ENCODE measurements around the gene UBR3. TPM values are rescaled to one million over a fixed set of nuclear protein-coding genes. Genes with fewer than 3 reads are reported as not detected.

UBR3 gene
- total RNA-seq, 1 donor from 2014 or later = 47.7 TPM

DNA sequence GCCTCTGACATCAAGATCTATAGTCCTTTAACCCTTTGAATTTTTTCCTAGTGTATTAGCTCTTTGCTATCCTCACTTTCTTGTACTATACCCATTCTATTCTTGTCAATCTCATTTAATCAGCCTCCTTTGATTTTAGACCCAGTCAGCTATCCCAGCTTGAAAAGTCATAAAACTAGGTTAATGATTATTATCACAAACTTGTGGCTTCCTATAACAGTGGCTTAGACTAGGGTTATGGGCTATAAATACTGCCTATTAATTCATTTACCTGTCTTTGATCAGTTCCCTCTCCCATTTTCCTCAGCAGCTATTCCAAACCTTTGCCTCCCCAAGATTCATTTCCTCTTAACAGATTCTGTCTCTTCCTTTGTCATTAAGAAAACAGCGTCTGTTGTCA lies 174.8 kb downstream of the UBR3 start:
- DNase-seq (ENCODE audit: low spot score in 2 of 2, unreplicated experiment in 2 of 2) = no peak
- Mint-ChIP-seq H3K27ac (no peak overlapping the region), H3K4me1 (peaks cover 2% of the 10 kb centered on the region), H3K9me3 (peaks cover 7% of the 10 kb centered on the region), H3K36me3 (peaks cover 36% of the 10 kb centered on the region), H3K27me3 (ENCODE audit: low read depth) (no peaks in the 10 kb centered on the region), H3K4me3 (no peak overlapping the region)
- TF ChIP-seq, protein P1, sequence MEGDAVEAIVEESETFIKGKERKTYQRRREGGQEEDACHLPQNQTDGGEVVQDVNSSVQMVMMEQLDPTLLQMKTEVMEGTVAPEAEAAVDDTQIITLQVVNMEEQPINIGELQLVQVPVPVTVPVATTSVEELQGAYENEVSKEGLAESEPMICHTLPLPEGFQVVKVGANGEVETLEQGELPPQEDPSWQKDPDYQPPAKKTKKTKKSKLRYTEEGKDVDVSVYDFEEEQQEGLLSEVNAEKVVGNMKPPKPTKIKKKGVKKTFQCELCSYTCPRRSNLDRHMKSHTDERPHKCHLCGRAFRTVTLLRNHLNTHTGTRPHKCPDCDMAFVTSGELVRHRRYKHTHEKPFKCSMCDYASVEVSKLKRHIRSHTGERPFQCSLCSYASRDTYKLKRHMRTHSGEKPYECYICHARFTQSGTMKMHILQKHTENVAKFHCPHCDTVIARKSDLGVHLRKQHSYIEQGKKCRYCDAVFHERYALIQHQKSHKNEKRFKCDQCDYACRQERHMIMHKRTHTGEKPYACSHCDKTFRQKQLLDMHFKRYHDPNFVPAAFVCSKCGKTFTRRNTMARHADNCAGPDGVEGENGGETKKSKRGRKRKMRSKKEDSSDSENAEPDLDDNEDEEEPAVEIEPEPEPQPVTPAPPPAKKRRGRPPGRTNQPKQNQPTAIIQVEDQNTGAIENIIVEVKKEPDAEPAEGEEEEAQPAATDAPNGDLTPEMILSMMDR (IDR thresholded peaks at IDR 0.05; ENCODE audit: unreplicated experiment) = no peak

- peaks cover 2% of the 10 kb centered on the region for H3K4me1 Mint-ChIP-seq
- no peak overlapping the region for H3K4me3 Mint-ChIP-seq
- H3K27me3 Mint-ChIP-seq (ENCODE audit: low read depth) = no peaks in the 10 kb centered on the region
- no peak for DNase-seq (ENCODE audit: low spot score in 2 of 2, unreplicated experiment in 2 of 2)
- TF ChIP-seq, protein P1 (IDR thresholded peaks at IDR 0.05; ENCODE audit: unreplicated experiment) = no peak
- H3K36me3 Mint-ChIP-seq = peaks cover 23% of the 10 kb centered on the region
- H3K9me3 Mint-ChIP-seq = peaks cover 4% of the 10 kb centered on the region
- H3K27ac Mint-ChIP-seq = no peak overlapping the region
These were observed 178.4 kb downstream of the UBR3 start for GRCh38 chr2:170005702-170006101.

DNA sequence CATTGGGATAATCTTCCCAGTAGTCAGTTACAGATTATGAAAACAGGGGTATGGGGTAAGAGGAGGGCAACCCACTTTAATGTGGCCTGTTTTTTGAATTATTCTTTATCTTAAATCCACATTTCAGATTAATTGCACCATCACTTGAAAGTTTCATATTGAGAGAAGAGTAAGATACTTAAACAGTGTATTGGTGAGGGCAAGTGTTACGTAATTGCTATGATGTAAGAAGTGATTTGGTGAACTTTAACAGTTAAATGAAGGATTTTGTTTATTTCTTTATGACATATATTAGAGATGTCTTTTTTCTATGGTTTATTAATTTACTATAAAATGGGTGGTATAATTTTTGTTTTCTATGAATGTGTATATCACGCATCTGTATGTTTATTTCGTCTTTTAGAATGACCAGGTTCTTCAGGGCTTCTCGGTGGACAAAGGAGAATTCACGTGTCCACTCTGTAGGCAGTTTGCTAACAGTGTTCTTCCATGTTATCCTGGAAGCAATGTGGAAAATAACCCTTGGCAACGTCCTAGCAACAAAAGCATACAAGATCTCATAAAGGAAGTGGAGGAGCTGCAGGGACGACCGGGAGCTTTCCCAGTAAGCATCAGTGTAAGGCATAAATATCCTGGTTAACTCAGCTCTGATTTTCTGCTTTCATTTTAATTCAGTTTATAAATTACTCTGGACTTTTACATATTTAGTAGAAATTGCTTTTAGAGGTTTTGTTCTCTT lies 179.5 kb downstream of the UBR3 start:
- no peak for DNase-seq (ENCODE audit: low spot score in 2 of 2, unreplicated experiment in 2 of 2)
- TF ChIP-seq, protein P1 (IDR thresholded peaks at IDR 0.05; ENCODE audit: unreplicated experiment) = no peak
- Mint-ChIP-seq H3K4me1 (peaks cover 2% of the 10 kb centered on the region), H3K4me3 (no peak overlapping the region), H3K36me3 (peaks cover 22% of the 10 kb centered on the region), H3K9me3 (peaks cover 4% of the 10 kb centered on the region), H3K27me3 (ENCODE audit: low read depth) (no peaks in the 10 kb centered on the region), H3K27ac (peak overlapping the region; percentile 19)

DNA sequence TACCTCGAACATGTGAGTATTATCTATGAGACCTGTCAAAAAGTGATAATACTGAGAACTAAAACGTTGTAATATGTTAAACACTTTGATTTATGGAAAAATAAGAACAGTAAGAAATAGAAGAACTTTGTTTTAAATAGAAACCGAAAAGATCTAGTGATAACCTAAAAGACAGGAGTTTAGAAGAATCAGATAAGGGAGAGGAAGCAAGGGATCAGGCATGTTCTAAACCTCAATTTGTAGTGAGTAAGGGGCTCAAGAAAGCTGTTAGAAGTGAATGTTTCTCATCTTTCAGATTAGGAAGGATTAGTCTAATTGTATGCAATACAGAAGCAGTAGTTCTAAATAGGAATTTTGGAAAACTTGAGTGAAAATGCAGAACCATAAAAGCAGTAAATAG lies 182.0 kb downstream of the UBR3 start:
- TF ChIP-seq, protein P1 (IDR thresholded peaks at IDR 0.05; ENCODE audit: unreplicated experiment) = no peak
- H3K4me3 Mint-ChIP-seq = no peak overlapping the region
- peaks cover 6% of the 10 kb centered on the region for H3K4me1 Mint-ChIP-seq
- no peak overlapping the region for H3K27ac Mint-ChIP-seq
- H3K27me3 Mint-ChIP-seq (ENCODE audit: low read depth) = no peaks in the 10 kb centered on the region
- H3K9me3 Mint-ChIP-seq = peaks cover under 1% of the 10 kb centered on the region
- H3K36me3 Mint-ChIP-seq = peaks cover 2% of the 10 kb centered on the region
- no peak for DNase-seq (ENCODE audit: low spot score in 2 of 2, unreplicated experiment in 2 of 2)

GRCh38 chr2:170012773-170013172 lies 185.5 kb downstream of the UBR3 start:
- Mint-ChIP-seq H3K4me3 (no peak overlapping the region), H3K27ac (no peak overlapping the region), H3K4me1 (peaks cover 4% of the 10 kb centered on the region), H3K36me3 (peaks cover 1% of the 10 kb centered on the region), H3K9me3 (no peaks in the 10 kb centered on the region), H3K27me3 (ENCODE audit: low read depth) (no peaks in the 10 kb centered on the region)
- no peak for DNase-seq (ENCODE audit: low spot score in 2 of 2, unreplicated experiment in 2 of 2)
- TF ChIP-seq, protein P1 (IDR thresholded peaks at IDR 0.05; ENCODE audit: unreplicated experiment) = no peak
